HCEC 1CT (cell line): ENCODE data around the gene AVEN.
"Not testable (repeated sequence)": the region's sequence is repeated elsewhere in the genome, so short reads cannot be mapped to it uniquely, and the experiment has no call there.

Experiments used
- DNase-seq: peaks from one replicate; pipeline ENCODE4 v3.0.0-alpha.2; 2017

Gene AVEN

GRCh38 chr15:34038871-34039789 lies at the start of gene AVEN:
TSS of gene AVEN (minus strand) at chr15:34039204. CDS start at chr15:34039046, 158 bp downstream.
- DNase-seq, result peak; percentile 56

- DNase-seq, result peak; percentile 65
These were observed 46.7 kb upstream of the AVEN start for GRCh38 chr15:34085746-34086145.

- peak; percentile 84 for DNase-seq
These were observed 45.1 kb upstream of the AVEN start for GRCh38 chr15:34084086-34084485.

GRCh38 chr15:34079904-34080303 lies 40.9 kb upstream of the AVEN start:
- no peak for DNase-seq

- DNase-seq, result no peak
These were observed 39.9 kb upstream of the AVEN start for GRCh38 chr15:34078900-34079299.

- DNase-seq, result no peak
These were observed 37.8 kb upstream of the AVEN start for GRCh38 chr15:34076785-34077184.

- DNase-seq, result no peak
These were observed 31.0 kb upstream of the AVEN start for GRCh38 chr15:34070003-34070402.

GRCh38 chr15:34065941-34066340 lies 26.9 kb upstream of the AVEN start:
- no peak for DNase-seq

GRCh38 chr15:34065261-34065660 lies 26.3 kb upstream of the AVEN start:
- no peak for DNase-seq

- DNase-seq, result no peak
These were observed 25.4 kb upstream of the AVEN start for GRCh38 chr15:34064438-34064837.

- no peak for DNase-seq
These were observed 20.9 kb upstream of the AVEN start for GRCh38 chr15:34059946-34060345.

- DNase-seq, result no peak
These were observed 20.5 kb upstream of the AVEN start for GRCh38 chr15:34059476-34059875.

GRCh38 chr15:34056911-34057310 lies 17.9 kb upstream of the AVEN start:
- DNase-seq, result no peak

GRCh38 chr15:34055868-34056595 lies 17.0 kb upstream of the AVEN start:
- DNase-seq, result peak; percentile 82

- DNase-seq, result no peak
These were observed 15.2 kb upstream of the AVEN start for GRCh38 chr15:34054081-34054707.

GRCh38 chr15:34050385-34050784 lies 11.4 kb upstream of the AVEN start:
- DNase-seq, result not testable (repeated sequence)

GRCh38 chr15:34049112-34049511 lies 10.1 kb upstream of the AVEN start:
- DNase-seq, result peak; percentile 76

- no peak for DNase-seq
These were observed 9.1 kb upstream of the AVEN start for GRCh38 chr15:34047893-34048775.

- DNase-seq, result no peak
These were observed 7.6 kb upstream of the AVEN start for GRCh38 chr15:34046471-34047145.

- DNase-seq, result no peak
These were observed 4.8 kb upstream of the AVEN start for GRCh38 chr15:34043813-34044212.

GRCh38 chr15:34043391-34043790 lies 4.4 kb upstream of the AVEN start:
- DNase-seq, result no peak

GRCh38 chr15:34039790-34040113 lies 748 bp upstream of the AVEN start:
- DNase-seq, result no peak
